ENCODE data around the gene EFEMP2. TPM values are rescaled to one million over a fixed set of nuclear protein-coding genes. Genes with fewer than 3 reads are reported as not detected.

Gene EFEMP2
- 29.5 and 33.7 TPM in 2 replicates for total RNA-seq

GRCh38 chr11:65872586-65873317, at the start of gene EFEMP2:
EFEMP2 (minus strand) TSS chr11:65872800; CDS start chr11:65872354, 446 bp downstream.

GRCh38 chr11:65919141-65919572, 46.6 kb upstream of the EFEMP2 start, which contains the start of gene DRAP1:
DRAP1 (plus strand) TSS chr11:65919426; CDS start chr11:65919502, 76 bp downstream.

GRCh38 chr11:65918211-65919140, 45.9 kb upstream of the EFEMP2 start, which contains the start of gene C11orf68:
C11orf68 (minus strand) TSS chr11:65919062; CDS start chr11:65919031, 31 bp downstream.

GRCh38 chr11:65900125-65900898, 27.7 kb upstream of the EFEMP2 start, which contains the start of gene FOSL1:
FOSL1 (minus strand) TSS chr11:65900388; CDS start chr11:65900339, 49 bp downstream.

GRCh38 chr11:65890324-65891218, 18.0 kb upstream of the EFEMP2 start, which contains the start of gene CCDC85B:
CCDC85B (plus strand) TSS chr11:65890673; CDS start chr11:65890784, 111 bp downstream.

GRCh38 chr11:65888163-65888814, 15.7 kb upstream of the EFEMP2 start, which contains the start of gene FIBP:
FIBP (minus strand) TSS chr11:65888471; CDS start chr11:65888418, 53 bp downstream.

GRCh38 chr11:65879617-65880016, 7.0 kb upstream of the EFEMP2 start, which contains the start of gene CTSW:
CTSW (plus strand) TSS chr11:65879837; CDS start chr11:65879855, 18 bp downstream.

GRCh38 chr11:65860278-65861164, 12.1 kb downstream of the EFEMP2 start, which contains the start of gene MUS81:
MUS81 (plus strand) TSS chr11:65860433; CDS start chr11:65860754, 321 bp downstream.

GRCh38 chr11:65857853-65858680, 14.5 kb downstream of the EFEMP2 start, which contains the start of gene CFL1:
CFL1 (minus strand) TSS chr11:65858180; CDS start chr11:65858099, 81 bp downstream.

GRCh38 chr11:65833297-65834030, 39.1 kb downstream of the EFEMP2 start, which contains the start of gene SNX32:
SNX32 (plus strand) TSS chr11:65833963; CDS start chr11:65834066, 103 bp downstream.

Other genes with a start within 250 kb of the EFEMP2 start
- gene SIPA1, start 234.7 kb downstream of the EFEMP2 start, total RNA-seq = 61.1 and 68.3 TPM in 2 replicates
- gene RELA, start 209.9 kb downstream of the EFEMP2 start, total RNA-seq = 63.1 and 67.4 TPM in 2 replicates
- gene KAT5, start 160.5 kb downstream of the EFEMP2 start, total RNA-seq = 42.8 and 56.6 TPM in 2 replicates
- 92.3 and 93.2 TPM in 2 replicates for gene RNASEH2C, start 152.0 kb downstream of the EFEMP2 start, total RNA-seq
- gene AP5B1, start 91.8 kb downstream of the EFEMP2 start, total RNA-seq = 10.8 and 11.3 TPM in 2 replicates
- not detected in 2 replicates for gene OVOL1, start 85.7 kb downstream of the EFEMP2 start, total RNA-seq
- gene SNX32, start 38.8 kb downstream of the EFEMP2 start, total RNA-seq = not detected in 2 replicates
- gene CFL1, start 14.6 kb downstream of the EFEMP2 start, total RNA-seq = 2,226 and 2,249 TPM in 2 replicates
- gene MUS81, start 12.4 kb downstream of the EFEMP2 start, total RNA-seq = 35.0 and 40.1 TPM in 2 replicates
- gene CTSW, start 7.0 kb upstream of the EFEMP2 start, total RNA-seq = 0.20 TPM in 1 of 2 replicates, not detected in the other
- gene FIBP, start 15.7 kb upstream of the EFEMP2 start, total RNA-seq = 95.7 and 125 TPM in 2 replicates
- gene CCDC85B, start 17.9 kb upstream of the EFEMP2 start, total RNA-seq = 258 and 273 TPM in 2 replicates
- gene FOSL1, start 27.6 kb upstream of the EFEMP2 start, total RNA-seq = 125 and 127 TPM in 2 replicates
- 18.9 and 19.7 TPM in 2 replicates for gene C11orf68, start 46.3 kb upstream of the EFEMP2 start, total RNA-seq
- 209 and 235 TPM in 2 replicates for gene DRAP1, start 46.6 kb upstream of the EFEMP2 start, total RNA-seq
- gene TSGA10IP, start 72.7 kb upstream of the EFEMP2 start, total RNA-seq = not detected in 2 replicates
- 32.7 and 43.3 TPM in 2 replicates for gene SART1, start 88.9 kb upstream of the EFEMP2 start, total RNA-seq
- 27.2 and 38.1 TPM in 2 replicates for gene EIF1AD, start 129.4 kb upstream of the EFEMP2 start, total RNA-seq
- gene BANF1, start 129.7 kb upstream of the EFEMP2 start, total RNA-seq = 109 and 139 TPM in 2 replicates
- gene CST6, start 139.2 kb upstream of the EFEMP2 start, total RNA-seq = 0.20 and 0.25 TPM in 2 replicates
- 0.47 TPM in 1 of 2 replicates, not detected in the other for gene CATSPER1, start 153.7 kb upstream of the EFEMP2 start, total RNA-seq
- not detected in 2 replicates for gene GAL3ST3, start 176.4 kb upstream of the EFEMP2 start, total RNA-seq
- 130 and 155 TPM in 2 replicates for gene SF3B2, start 179.6 kb upstream of the EFEMP2 start, total RNA-seq
- gene PACS1, start 197.5 kb upstream of the EFEMP2 start, total RNA-seq = 18.0 and 19.3 TPM in 2 replicates